Measurements from ENCODE around the gene MPP7. TPM values are rescaled to one million over a fixed set of nuclear protein-coding genes. Genes with fewer than 3 reads are reported as not detected.

The MPP7 gene
- total RNA-seq, 1 donor, result 0.43 TPM

- DNase-seq (ENCODE audit: low read depth), result no peak
- no peak for TF ChIP-seq CTCF (IDR thresholded peaks at IDR 0.05; ENCODE audit: insufficient read depth, low read depth, low read length)
- no peak overlapping the region for H3K4me3 ChIP-seq (ENCODE audit: low read depth, low read length)
These were observed 26.5 kb downstream of the MPP7 start for GRCh38 chr10:28276384-28276783.

- no peak for DNase-seq (ENCODE audit: low read depth)
- TF ChIP-seq CTCF (IDR thresholded peaks at IDR 0.05; ENCODE audit: insufficient read depth, low read depth, low read length), result no peak
- no peak overlapping the region for H3K4me3 ChIP-seq (ENCODE audit: low read depth, low read length)
These were observed 28.4 kb downstream of the MPP7 start for GRCh38 chr10:28274475-28274874.

- H3K4me3 ChIP-seq (ENCODE audit: low read depth, low read length), result no peak overlapping the region
- DNase-seq (ENCODE audit: low read depth), result no peak
- TF ChIP-seq CTCF (IDR thresholded peaks at IDR 0.05; ENCODE audit: insufficient read depth, low read depth, low read length), result no peak
These were observed 29.5 kb downstream of the MPP7 start for GRCh38 chr10:28273343-28273742.

- no peak for DNase-seq (ENCODE audit: low read depth)
- H3K4me3 ChIP-seq (ENCODE audit: low read depth, low read length), result no peak overlapping the region
- TF ChIP-seq CTCF (IDR thresholded peaks at IDR 0.05; ENCODE audit: insufficient read depth, low read depth, low read length), result no peak
These were observed 32.9 kb downstream of the MPP7 start for GRCh38 chr10:28269842-28270456.

GRCh38 chr10:28266449-28267224 lies 36.2 kb downstream of the MPP7 start:
- no peak for DNase-seq (ENCODE audit: low read depth)
- TF ChIP-seq CTCF (IDR thresholded peaks at IDR 0.05; ENCODE audit: insufficient read depth, low read depth, low read length), result no peak
- H3K4me3 ChIP-seq (ENCODE audit: low read depth, low read length), result no peak overlapping the region

- TF ChIP-seq CTCF (IDR thresholded peaks at IDR 0.05; ENCODE audit: insufficient read depth, low read depth, low read length), result no peak
- H3K4me3 ChIP-seq (ENCODE audit: low read depth, low read length), result no peak overlapping the region
- no peak for DNase-seq (ENCODE audit: low read depth)
These were observed 39.6 kb downstream of the MPP7 start for GRCh38 chr10:28263136-28263857.
